ENCODE measurements around the gene ATAT1.

DNA sequence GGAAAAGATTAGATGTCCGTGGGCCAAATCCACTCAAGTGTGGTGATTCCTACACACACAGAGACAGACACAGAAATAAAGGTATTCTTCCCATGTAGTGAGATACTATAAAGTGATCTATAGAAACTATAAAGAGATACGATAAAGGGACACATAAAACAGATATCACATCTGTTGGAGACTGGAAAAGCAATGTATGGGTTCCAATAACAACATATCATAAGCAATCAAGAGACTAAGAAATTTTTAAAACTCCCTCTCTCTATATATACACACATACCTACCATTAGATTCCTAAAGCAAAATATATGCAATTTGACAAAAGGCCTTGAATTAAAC lies 14.8 kb upstream of the ATAT1 start:
- TF ChIP-seq CTCF (optimal IDR thresholded peaks at IDR 0.05 in 1 of 3, IDR thresholded peaks at IDR 0.05 in 1 of 3, conservative IDR thresholded peaks at IDR 0.05 in 1 of 3; ENCODE audit: extremely low read depth in 1 of 3, insufficient read depth in 2 of 3, low read length in 3 of 3) (no peak), EZH2 (IDR thresholded peaks at IDR 0.05; ENCODE audit: low read length) (no peak)
